GM12892 (cell line): ENCODE data around the gene FAM200C.

Experiments
- POLR2A ChIP-seq: IDR thresholded peaks from 2 replicates; pipeline ENCODE4 v1.6.1; 2011; ENCODE audit warnings: low read depth, low read length, control low read depth
- POLR2AphosphoS5 ChIP-seq: IDR thresholded peaks from 2 replicates; pipeline ENCODE4 v1.6.1; 2011; ENCODE audit warnings: low read depth, low read length, control low read depth
- TAF1 ChIP-seq: IDR thresholded peaks from 2 replicates; pipeline ENCODE4 v1.6.1; 2011; ENCODE audit warnings: low read depth, mild to moderate bottlenecking, control low read depth, low read length, borderline replicate concordance

- TF ChIP-seq POLR2A (no peak), TAF1 (no peak), POLR2AphosphoS5 (no peak)
Observed at GRCh38 chr5:160436017-160436416, 36.2 kb upstream of the FAM200C start.
